SK-N-SH (cell line): ENCODE results near the gene CASKIN2. TPM values are rescaled to one million over a fixed set of nuclear protein-coding genes. Genes with fewer than 3 reads are reported as not detected.

ENCODE experiments used
- CTCF ChIA-PET: fragments of 300-600, 350-600 bp; formaldehyde crosslinking; extraction: SDS; loops from one replicate; lab custom pipeline; 2021; lab: Yijun Ruan, JAX
- POLR2A ChIA-PET: fragments of 350-600 bp; sonication (Branson Sonifier 250); formaldehyde crosslinking; extraction: SDS; loops from one replicate; lab custom pipeline; 2020; ENCODE audit warnings: antibody characterized with exemption, inconsistent platforms; lab: Yijun Ruan, JAX
- DNase-seq: peaks from one replicate; pipeline ENCODE4 v3.0.0; 2012
- H2AFZ ChIP-seq: fragments of 200-600 bp; sonication (generic); 2 replicates; pipeline ENCODE4 v1.8.1; 2016; ENCODE audit warnings: antibody characterized with exemption, mild to moderate bottlenecking, low read depth
- H3F3A ChIP-seq: fragments of 200-600 bp; sonication (generic); replicated peaks from 2 replicates; pipeline ENCODE3; 2016; ENCODE audit warnings: antibody characterized with exemption, mild to moderate bottlenecking; ENCODE audit not compliant: insufficient read depth
- H3K27ac ChIP-seq, 2 experiments: fragments of 200-500 bp in 1 of 2; fragments of 200-600 bp in 1 of 2; sonication (Bioruptor generic) in 1 of 2; sonication (generic), shearing (Covaris generic) in 1 of 2; 2 replicates each; pipeline versions ENCODE4 v1.5.1 to v1.6.1; 2014 to 2016; ENCODE audit warnings: low read depth in 2 of 2, inconsistent platforms in 1 of 2, low read length in 1 of 2, mild to moderate bottlenecking in 1 of 2, mixed read lengths in 1 of 2
- H3K27me3 ChIP-seq: fragments of 200-600 bp; sonication (generic), shearing (Covaris generic); 2 replicates; pipeline ENCODE4 v1.6.1; 2016; ENCODE audit warnings: mixed run types; ENCODE audit not compliant: insufficient read depth
- H3K36me3 ChIP-seq, 2 experiments: fragments of 200-500 bp in 1 of 2; fragments of 200-600 bp in 1 of 2; sonication (Bioruptor generic) in 1 of 2; sonication (generic) in 1 of 2; replicated peaks in 1 of 2; 2 replicates each; pipeline versions ENCODE3 to v1.5.1; 2014 to 2016; ENCODE audit warnings: low read length in 1 of 2, mild to moderate bottlenecking in 1 of 2; ENCODE audit not compliant: insufficient read depth in 2 of 2, control insufficient read depth in 1 of 2
- H3K4me1 ChIP-seq, 2 experiments: fragments of 200-500 bp in 1 of 2; fragments of 200-600 bp in 1 of 2; sonication (Bioruptor generic) in 1 of 2; sonication (generic), shearing (Covaris generic) in 1 of 2; 2 replicates each; pipeline versions ENCODE4 v1.5.1 to v1.6.1; 2014 to 2016; ENCODE audit warnings: low read depth in 1 of 2, low read length in 1 of 2, mixed run types in 1 of 2; ENCODE audit not compliant: insufficient read depth in 2 of 2, control insufficient read depth in 1 of 2
- H3K4me2 ChIP-seq: fragments of 200-600 bp; sonication (generic), shearing (Covaris generic); 2 replicates; pipeline ENCODE4 v1.6.1; 2017; ENCODE audit warnings: mixed run types
- H3K4me3 ChIP-seq, 2 experiments: fragments of 200-500 bp in 1 of 2; fragments of 200-600 bp in 1 of 2; sonication (Bioruptor generic) in 1 of 2; sonication (generic), shearing (Covaris generic) in 1 of 2; 2 replicates each; pipeline versions ENCODE4 v1.5.1 to v1.8.1; 2014 to 2016; ENCODE audit warnings: low read depth in 2 of 2, inconsistent platforms in 1 of 2, low read length in 1 of 2, mild to moderate bottlenecking in 1 of 2, mixed read lengths in 1 of 2, moderate library complexity in 1 of 2
- H3K79me2 ChIP-seq: fragments of 200-600 bp; sonication (generic); 2 replicates; pipeline ENCODE4 v1.8.1; 2017; ENCODE audit warnings: mild to moderate bottlenecking; ENCODE audit not compliant: insufficient read depth
- H3K9ac ChIP-seq: fragments of 200-600 bp; sonication (generic); 2 replicates; pipeline ENCODE4 v1.6.1; 2017; ENCODE audit warnings: mixed run types
- H3K9me2 ChIP-seq: fragments of 200-600 bp; sonication (generic); 2 replicates; pipeline ENCODE4 v1.6.1; 2017; ENCODE audit warnings: mixed run types
- H3K9me3 ChIP-seq: fragments of 200-600 bp; sonication (generic); 2 replicates; pipeline ENCODE4 v1.6.1; 2017; ENCODE audit warnings: mixed run types, mild to moderate bottlenecking, moderate library complexity
- H4K20me1 ChIP-seq: fragments of 200-600 bp; sonication (generic); 2 replicates; pipeline ENCODE4 v1.6.1; 2017; ENCODE audit warnings: mild to moderate bottlenecking, mixed run types; ENCODE audit not compliant: insufficient read depth
- CHD2 ChIP-seq: fragments of 150-350 bp; IDR thresholded peaks from 2 replicates; pipeline ENCODE4 v1.6.1; 2018; ENCODE audit warnings: low read length; ENCODE audit not compliant: partially characterized antibody
- ELF1 ChIP-seq: IDR thresholded peaks from 2 replicates; pipeline ENCODE4 v1.4.0; 2012
- EP300 ChIP-seq, 2 experiments: IDR thresholded peaks; 2 replicates each; pipeline versions ENCODE4 v1.4.0 to v1.6.1; 2012; ENCODE audit warnings: borderline replicate concordance in 1 of 2, low read depth in 1 of 2, low read length in 1 of 2
- FOSL2 ChIP-seq: IDR thresholded peaks from 2 replicates; pipeline ENCODE4 v1.4.0; 2012; ENCODE audit warnings: low read depth, mild to moderate bottlenecking, moderate library complexity, borderline replicate concordance
- FOXJ3 ChIP-seq: sonication (generic); formaldehyde crosslinking; IDR thresholded peaks from 2 replicates; pipeline ENCODE4 v1.5.1; 2020; ENCODE audit warnings: mild to moderate bottlenecking, missing genetic modification reagents
- FOXM1 ChIP-seq: IDR thresholded peaks from 2 replicates; pipeline ENCODE4 v1.4.0; 2012; ENCODE audit warnings: low read depth, mild to moderate bottlenecking
- MXI1 ChIP-seq: IDR thresholded peaks from 2 replicates; pipeline ENCODE4 v1.6.1; 2012; ENCODE audit warnings: mild to moderate bottlenecking, low read depth, low read length, improper control_type of control experiment
- POLR2AphosphoS5 ChIP-seq: IDR thresholded peaks from 2 replicates; pipeline ENCODE4 v1.6.1; 2012; ENCODE audit warnings: low read depth, low read length
- RCOR1 ChIP-seq: fragments of 150-350 bp; IDR thresholded peaks from 2 replicates; pipeline ENCODE4 v1.6.1; 2017; ENCODE audit warnings: antibody characterized with exemption, low read length
- RFX5 ChIP-seq: IDR thresholded peaks from 2 replicates; pipeline ENCODE4 v1.6.1; 2012; ENCODE audit warnings: mild to moderate bottlenecking, improper control_type of control experiment, low read length
- SIN3A ChIP-seq: IDR thresholded peaks from 2 replicates; pipeline ENCODE4 v1.6.1; 2012; ENCODE audit warnings: low read depth, mild to moderate bottlenecking, low read length, moderate library complexity, borderline replicate concordance
- SMC3 ChIP-seq: IDR thresholded peaks from 2 replicates; pipeline ENCODE4 v1.6.1; 2012; ENCODE audit warnings: low read depth, low read length, improper control_type of control experiment
- TCF12 ChIP-seq: IDR thresholded peaks from 2 replicates; pipeline ENCODE4 v1.4.0; 2012
- TEAD4 ChIP-seq: IDR thresholded peaks from 2 replicates; pipeline ENCODE4 v1.4.0; 2012; ENCODE audit warnings: mild to moderate bottlenecking, borderline replicate concordance; ENCODE audit not compliant: insufficient read depth
- WGBS: methylation state at CpG from one replicate; pipeline ENCODE4 v1.1.6; 2017; ENCODE audit warnings: low lambda C conversion rate; 5-methylcytosine and 5-hydroxymethylcytosine counted together
- polyA plus RNA-seq, 3 experiments: library from polyadenylated mRNA; depleted of rRNA; stranded (reverse); fragments of >200 nt; gene quantifications; 2 replicates each; pipeline ENCODE4 v1.2.3, GENCODE V29; 2012
- TF ChIP-seq, protein P1 (sequence below): IDR thresholded peaks from 2 replicates; pipeline ENCODE4 v1.4.0; 2012; ENCODE audit warnings: low read depth, borderline replicate concordance
- TF ChIP-seq, protein P2 (sequence below): fragments of 150-350 bp; IDR thresholded peaks from 2 replicates; pipeline ENCODE4 v1.6.1; 2017; ENCODE audit warnings: antibody characterized with exemption, low read length, low read depth, borderline replicate concordance
- TF ChIP-seq, protein P3 (sequence below): fragments of 200-600 bp; sonication (generic); IDR thresholded peaks from 2 replicates; pipeline ENCODE4 v1.6.1; 2017; ENCODE audit warnings: antibody characterized with exemption, mild to moderate bottlenecking, moderate library complexity
- TF ChIP-seq, protein P4 (sequence below): IDR thresholded peaks from 2 replicates; pipeline ENCODE4 v1.6.1; 2012; ENCODE audit warnings: mild to moderate bottlenecking, low read depth, low read length, moderate library complexity

Gene CASKIN2
- polyA plus RNA-seq, 1 of the 3 experiments (the other 2 are of a cell fraction): 6.5 TPM

DNA sequence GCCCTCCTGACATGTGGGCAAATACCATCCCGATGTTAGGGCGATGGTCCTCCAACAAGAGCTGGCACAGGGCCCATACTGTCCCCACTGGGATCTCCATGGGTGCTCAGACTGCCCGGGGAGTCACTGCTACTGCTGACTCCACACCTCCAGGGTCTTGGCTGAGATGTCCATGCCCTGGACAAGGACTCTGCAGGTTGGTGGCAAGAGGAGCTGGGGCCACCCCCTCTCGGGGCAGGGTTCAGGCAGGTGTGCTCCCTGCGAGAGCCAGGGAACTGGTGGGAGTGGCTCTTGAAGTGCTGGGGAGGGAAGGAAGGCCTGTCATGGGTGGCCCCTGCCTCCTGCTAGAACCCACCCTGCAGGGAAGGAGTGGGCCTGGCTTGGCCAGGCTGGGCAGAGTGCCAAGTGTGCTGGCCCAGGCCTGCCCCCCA lies 6.4 kb downstream of the CASKIN2 start (continued):
- TF ChIP-seq, protein P1, sequence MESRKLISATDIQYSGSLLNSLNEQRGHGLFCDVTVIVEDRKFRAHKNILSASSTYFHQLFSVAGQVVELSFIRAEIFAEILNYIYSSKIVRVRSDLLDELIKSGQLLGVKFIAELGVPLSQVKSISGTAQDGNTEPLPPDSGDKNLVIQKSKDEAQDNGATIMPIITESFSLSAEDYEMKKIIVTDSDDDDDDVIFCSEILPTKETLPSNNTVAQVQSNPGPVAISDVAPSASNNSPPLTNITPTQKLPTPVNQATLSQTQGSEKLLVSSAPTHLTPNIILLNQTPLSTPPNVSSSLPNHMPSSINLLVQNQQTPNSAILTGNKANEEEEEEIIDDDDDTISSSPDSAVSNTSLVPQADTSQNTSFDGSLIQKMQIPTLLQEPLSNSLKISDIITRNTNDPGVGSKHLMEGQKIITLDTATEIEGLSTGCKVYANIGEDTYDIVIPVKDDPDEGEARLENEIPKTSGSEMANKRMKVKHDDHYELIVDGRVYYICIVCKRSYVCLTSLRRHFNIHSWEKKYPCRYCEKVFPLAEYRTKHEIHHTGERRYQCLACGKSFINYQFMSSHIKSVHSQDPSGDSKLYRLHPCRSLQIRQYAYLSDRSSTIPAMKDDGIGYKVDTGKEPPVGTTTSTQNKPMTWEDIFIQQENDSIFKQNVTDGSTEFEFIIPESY: no peak
- TF ChIP-seq, protein P2, sequence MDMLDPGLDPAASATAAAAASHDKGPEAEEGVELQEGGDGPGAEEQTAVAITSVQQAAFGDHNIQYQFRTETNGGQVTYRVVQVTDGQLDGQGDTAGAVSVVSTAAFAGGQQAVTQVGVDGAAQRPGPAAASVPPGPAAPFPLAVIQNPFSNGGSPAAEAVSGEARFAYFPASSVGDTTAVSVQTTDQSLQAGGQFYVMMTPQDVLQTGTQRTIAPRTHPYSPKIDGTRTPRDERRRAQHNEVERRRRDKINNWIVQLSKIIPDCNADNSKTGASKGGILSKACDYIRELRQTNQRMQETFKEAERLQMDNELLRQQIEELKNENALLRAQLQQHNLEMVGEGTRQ: no peak
- TF ChIP-seq TEAD4 (no peak), TCF12 (no peak)

DNA sequence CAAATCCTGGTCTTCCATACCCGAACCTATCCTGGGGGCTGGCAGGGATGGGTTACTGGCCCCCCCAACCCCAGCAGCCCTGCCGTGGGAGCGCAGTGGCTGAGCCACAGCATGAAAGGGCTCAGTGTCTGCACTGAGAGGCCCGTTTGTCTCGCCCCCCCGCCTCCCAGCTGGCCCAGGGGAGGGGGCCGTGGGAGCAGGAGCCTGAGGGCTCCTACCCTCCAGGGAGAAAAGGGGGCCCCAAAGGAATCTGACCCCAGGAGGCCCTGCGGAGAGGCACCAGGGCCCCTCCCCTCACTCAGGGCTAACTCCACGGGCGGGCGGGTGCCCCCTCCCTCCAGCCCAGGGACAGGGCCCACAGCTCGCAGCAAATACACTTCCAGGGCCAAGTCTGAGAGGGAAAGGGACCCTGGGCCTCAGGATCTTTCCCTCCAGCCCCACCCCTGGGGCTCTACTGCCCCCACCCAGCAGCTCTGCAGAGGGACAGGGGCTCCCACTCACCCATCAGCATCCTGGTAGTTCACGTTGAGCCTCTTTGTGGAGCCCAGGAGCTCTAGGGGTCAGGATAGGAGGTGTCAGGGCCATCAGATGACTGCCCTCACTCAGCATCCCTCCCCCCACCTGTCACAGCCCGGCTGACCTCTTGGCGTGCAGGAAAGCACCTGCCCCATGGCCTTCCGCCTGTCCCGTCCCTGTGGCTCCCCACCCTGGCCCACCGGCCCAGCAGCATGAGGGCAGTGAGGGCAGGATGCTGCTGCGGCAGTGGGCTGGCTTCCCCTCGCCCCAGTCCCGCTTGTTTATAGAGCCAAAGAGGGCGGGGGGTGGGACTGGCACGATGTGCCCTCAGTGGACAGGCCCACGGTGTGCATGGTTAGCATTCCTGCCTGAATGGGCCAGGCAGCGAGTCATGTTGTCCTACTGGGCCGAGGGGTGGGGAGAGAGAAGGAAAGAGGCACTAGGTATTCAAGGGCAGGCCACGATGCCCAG lies 7.3 kb downstream of the CASKIN2 start:
- CTCF ChIA-PET: interaction anchor here (1.9 kb wide), 1 partner anchor 8 kb away, joined by 5 read pairs; the partner anchor contains the start of gene TSEN54
- Histone ChIP-seq H3F3A (no peaks in the 10 kb centered on the region), H3K9me3 (no peaks in the 10 kb centered on the region), H3K27ac (no peak overlapping the region), H3K4me3 (no peak overlapping the region), H3K4me1 (peaks cover 6 to 15% of the 10 kb centered on the region in 2 experiments; a peak in 1 of 4 replicates), H3K9me2 (no peaks in the 10 kb centered on the region), H2AFZ (no peak overlapping the region), H3K9ac (no peak overlapping the region), H3K27me3 (no peaks in the 10 kb centered on the region), H4K20me1 (peaks cover 34% of the 10 kb centered on the region), H3K4me2 (no peak overlapping the region), H3K36me3 (peaks cover 0 to 35% of the 10 kb centered on the region in 2 experiments), H3K79me2 (peaks cover 2% of the 10 kb centered on the region; the same call in 1 of the 2 replicates)
- no peak for DNase-seq
- WGBS: 79% methylated on average over 25 of the region's 27 CpGs
- POLR2A ChIA-PET: interaction anchor here (0.7 to 1.4 kb wide), 3 partner anchors 7 to 10 kb away, joined by 3 to 4 read pairs (median 3); no protein-coding TSS in a partner anchor
- TF ChIP-seq ELF1: no peak
- no peak for TF ChIP-seq RFX5
- TF ChIP-seq FOXM1: no peak
- no peak for TF ChIP-seq FOXJ3
- TF ChIP-seq TEAD4: no peak
- no peak for TF ChIP-seq MXI1
- no peak for TF ChIP-seq EP300 (IDR thresholded peaks at IDR 0.05; ENCODE audit: borderline replicate concordance in 1 of 2, low read depth in 1 of 2, low read length in 1 of 2)
- no peak for TF ChIP-seq CHD2
- TF ChIP-seq SIN3A: no peak
- TF ChIP-seq, protein P2: no peak
- TF ChIP-seq, protein P3, sequence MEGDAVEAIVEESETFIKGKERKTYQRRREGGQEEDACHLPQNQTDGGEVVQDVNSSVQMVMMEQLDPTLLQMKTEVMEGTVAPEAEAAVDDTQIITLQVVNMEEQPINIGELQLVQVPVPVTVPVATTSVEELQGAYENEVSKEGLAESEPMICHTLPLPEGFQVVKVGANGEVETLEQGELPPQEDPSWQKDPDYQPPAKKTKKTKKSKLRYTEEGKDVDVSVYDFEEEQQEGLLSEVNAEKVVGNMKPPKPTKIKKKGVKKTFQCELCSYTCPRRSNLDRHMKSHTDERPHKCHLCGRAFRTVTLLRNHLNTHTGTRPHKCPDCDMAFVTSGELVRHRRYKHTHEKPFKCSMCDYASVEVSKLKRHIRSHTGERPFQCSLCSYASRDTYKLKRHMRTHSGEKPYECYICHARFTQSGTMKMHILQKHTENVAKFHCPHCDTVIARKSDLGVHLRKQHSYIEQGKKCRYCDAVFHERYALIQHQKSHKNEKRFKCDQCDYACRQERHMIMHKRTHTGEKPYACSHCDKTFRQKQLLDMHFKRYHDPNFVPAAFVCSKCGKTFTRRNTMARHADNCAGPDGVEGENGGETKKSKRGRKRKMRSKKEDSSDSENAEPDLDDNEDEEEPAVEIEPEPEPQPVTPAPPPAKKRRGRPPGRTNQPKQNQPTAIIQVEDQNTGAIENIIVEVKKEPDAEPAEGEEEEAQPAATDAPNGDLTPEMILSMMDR: no peak
- no peak for TF ChIP-seq POLR2AphosphoS5
- no peak for TF ChIP-seq SMC3
- TF ChIP-seq, protein P4, sequence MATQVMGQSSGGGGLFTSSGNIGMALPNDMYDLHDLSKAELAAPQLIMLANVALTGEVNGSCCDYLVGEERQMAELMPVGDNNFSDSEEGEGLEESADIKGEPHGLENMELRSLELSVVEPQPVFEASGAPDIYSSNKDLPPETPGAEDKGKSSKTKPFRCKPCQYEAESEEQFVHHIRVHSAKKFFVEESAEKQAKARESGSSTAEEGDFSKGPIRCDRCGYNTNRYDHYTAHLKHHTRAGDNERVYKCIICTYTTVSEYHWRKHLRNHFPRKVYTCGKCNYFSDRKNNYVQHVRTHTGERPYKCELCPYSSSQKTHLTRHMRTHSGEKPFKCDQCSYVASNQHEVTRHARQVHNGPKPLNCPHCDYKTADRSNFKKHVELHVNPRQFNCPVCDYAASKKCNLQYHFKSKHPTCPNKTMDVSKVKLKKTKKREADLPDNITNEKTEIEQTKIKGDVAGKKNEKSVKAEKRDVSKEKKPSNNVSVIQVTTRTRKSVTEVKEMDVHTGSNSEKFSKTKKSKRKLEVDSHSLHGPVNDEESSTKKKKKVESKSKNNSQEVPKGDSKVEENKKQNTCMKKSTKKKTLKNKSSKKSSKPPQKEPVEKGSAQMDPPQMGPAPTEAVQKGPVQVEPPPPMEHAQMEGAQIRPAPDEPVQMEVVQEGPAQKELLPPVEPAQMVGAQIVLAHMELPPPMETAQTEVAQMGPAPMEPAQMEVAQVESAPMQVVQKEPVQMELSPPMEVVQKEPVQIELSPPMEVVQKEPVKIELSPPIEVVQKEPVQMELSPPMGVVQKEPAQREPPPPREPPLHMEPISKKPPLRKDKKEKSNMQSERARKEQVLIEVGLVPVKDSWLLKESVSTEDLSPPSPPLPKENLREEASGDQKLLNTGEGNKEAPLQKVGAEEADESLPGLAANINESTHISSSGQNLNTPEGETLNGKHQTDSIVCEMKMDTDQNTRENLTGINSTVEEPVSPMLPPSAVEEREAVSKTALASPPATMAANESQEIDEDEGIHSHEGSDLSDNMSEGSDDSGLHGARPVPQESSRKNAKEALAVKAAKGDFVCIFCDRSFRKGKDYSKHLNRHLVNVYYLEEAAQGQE: no peak
- TF ChIP-seq RCOR1: no peak
- TF ChIP-seq FOSL2: no peak
